VCaP (cell line): ENCODE results near the gene NELFE.

Experiments used
- H3K27ac ChIP-seq: fragments of 450-650 bp; 2 replicates; pipeline ENCODE4 v1.5.1; 2017
- TF ChIP-seq, protein P1 (sequence below): fragments of 450-650 bp; conservative IDR thresholded peaks from 2 replicates; pipeline ENCODE4 v1.5.1; 2017; ENCODE audit warnings: mild to moderate bottlenecking, moderate library complexity

Gene NELFE

GRCh38 chr6:31952140-31952805 lies 6.5 kb downstream of the NELFE start:
- H3K27ac ChIP-seq, result no peak overlapping the region
- TF ChIP-seq, protein P1, sequence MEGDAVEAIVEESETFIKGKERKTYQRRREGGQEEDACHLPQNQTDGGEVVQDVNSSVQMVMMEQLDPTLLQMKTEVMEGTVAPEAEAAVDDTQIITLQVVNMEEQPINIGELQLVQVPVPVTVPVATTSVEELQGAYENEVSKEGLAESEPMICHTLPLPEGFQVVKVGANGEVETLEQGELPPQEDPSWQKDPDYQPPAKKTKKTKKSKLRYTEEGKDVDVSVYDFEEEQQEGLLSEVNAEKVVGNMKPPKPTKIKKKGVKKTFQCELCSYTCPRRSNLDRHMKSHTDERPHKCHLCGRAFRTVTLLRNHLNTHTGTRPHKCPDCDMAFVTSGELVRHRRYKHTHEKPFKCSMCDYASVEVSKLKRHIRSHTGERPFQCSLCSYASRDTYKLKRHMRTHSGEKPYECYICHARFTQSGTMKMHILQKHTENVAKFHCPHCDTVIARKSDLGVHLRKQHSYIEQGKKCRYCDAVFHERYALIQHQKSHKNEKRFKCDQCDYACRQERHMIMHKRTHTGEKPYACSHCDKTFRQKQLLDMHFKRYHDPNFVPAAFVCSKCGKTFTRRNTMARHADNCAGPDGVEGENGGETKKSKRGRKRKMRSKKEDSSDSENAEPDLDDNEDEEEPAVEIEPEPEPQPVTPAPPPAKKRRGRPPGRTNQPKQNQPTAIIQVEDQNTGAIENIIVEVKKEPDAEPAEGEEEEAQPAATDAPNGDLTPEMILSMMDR, result peak; percentile 89

- H3K27ac ChIP-seq, result no peak overlapping the region
- TF ChIP-seq, protein P1, result no peak
These were observed 8.7 kb downstream of the NELFE start for GRCh38 chr6:31949926-31950548.

DNA sequence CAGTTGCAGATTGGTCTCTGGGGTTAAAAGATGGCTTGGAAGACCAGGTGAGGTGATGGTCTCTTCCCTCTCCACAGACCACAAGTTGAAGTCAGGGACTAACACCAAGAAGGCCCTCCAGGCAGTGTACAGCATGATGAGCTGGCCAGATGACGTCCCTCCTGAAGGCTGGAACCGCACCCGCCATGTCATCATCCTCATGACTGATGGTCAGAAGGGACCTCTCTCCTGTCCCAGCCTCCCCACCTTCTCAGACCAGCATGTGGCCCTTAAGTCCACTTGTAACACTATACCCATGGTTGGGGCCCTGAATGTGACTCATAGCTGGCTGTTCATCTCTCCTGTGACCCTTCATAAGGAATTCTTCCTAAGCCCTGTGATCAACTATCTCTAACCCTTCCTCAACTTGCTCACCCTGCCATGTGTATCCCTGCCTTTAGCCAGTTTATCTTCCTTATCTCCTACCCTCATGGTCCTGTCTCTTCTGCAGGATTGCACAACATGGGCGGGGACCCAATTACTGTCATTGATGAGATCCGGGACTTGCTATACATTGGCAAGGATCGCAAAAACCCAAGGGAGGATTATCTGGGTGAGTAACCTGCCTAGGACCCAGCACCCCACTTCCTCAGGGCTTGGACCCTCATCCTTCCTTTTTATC lies 9.9 kb downstream of the NELFE start:
- no peak overlapping the region for H3K27ac ChIP-seq
- TF ChIP-seq, protein P1, result no peak

DNA sequence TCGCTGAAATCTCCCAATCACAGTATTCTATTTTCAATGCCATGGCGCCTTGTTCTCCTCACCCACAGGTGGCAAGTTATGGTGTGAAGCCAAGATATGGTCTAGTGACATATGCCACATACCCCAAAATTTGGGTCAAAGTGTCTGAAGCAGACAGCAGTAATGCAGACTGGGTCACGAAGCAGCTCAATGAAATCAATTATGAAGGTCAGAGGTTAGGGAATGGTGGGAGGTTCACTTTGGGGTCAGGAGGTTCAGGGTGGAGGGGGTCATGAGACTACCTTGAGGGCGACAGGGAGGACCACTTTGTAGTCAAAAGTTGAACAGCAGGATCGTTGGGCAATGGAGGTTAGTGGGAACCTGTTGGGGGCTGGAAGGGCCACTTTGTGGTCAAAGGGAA lies 10.5 kb downstream of the NELFE start:
- H3K27ac ChIP-seq, result no peak overlapping the region
- TF ChIP-seq, protein P1, result no peak

DNA sequence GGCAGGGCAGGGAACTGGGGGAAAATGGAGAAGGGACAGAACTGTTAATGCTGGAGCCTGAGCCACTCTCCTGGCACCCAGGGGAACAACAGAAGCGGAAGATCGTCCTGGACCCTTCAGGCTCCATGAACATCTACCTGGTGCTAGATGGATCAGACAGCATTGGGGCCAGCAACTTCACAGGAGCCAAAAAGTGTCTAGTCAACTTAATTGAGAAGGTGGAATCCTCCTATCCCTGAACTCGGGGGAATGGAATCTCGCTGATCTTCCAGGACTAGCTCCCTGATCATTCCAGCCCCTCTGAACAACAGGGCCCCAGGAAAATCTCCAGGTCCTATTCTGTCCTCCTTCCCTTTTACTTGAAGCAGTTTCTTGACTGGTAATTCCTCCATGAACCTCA lies 10.9 kb downstream of the NELFE start:
- H3K27ac ChIP-seq, result no peak overlapping the region
- TF ChIP-seq, protein P1, result no peak

GRCh38 chr6:31947070-31947675 lies 11.6 kb downstream of the NELFE start:
- H3K27ac ChIP-seq, result no peak overlapping the region
- TF ChIP-seq, protein P1, result no peak

GRCh38 chr6:31946370-31946885 lies 12.3 kb downstream of the NELFE start:
- no peak overlapping the region for H3K27ac ChIP-seq
- TF ChIP-seq, protein P1, result no peak
